WTC11 (cell line): ENCODE data around the gene CNN1.

ENCODE experiments used
- TEAD4 ChIP-seq: sonication (generic); formaldehyde crosslinking; IDR thresholded peaks from 2 replicates; pipeline ENCODE4 v1.8.0; 2022; ENCODE audit warnings: mild to moderate bottlenecking, missing genetic modification reagents
- ZNF425 ChIP-seq: fragments of 250-450 bp; sonication (Bioruptor Pico); conservative IDR thresholded peaks from 2 replicates; pipeline ENCODE4 v1.9.0; 2021; ENCODE audit warnings: mild to moderate bottlenecking
- TF ChIP-seq, protein P1 (sequence below): sonication (generic); formaldehyde crosslinking; IDR thresholded peaks from 2 replicates; pipeline ENCODE4 v1.8.1; 2023; ENCODE audit warnings: mild to moderate bottlenecking, moderate library complexity, missing genetic modification reagents
- TF ChIP-seq, protein P2 (sequence below): fragments of 200-600 bp; IDR thresholded peaks from 2 replicates; pipeline ENCODE4 v1.8.0; 2022; ENCODE audit warnings: antibody characterized with exemption
- TF ChIP-seq, protein P3 (sequence below): sonication (generic); formaldehyde crosslinking; IDR thresholded peaks from 2 replicates; pipeline ENCODE4 v1.8.0; 2022; ENCODE audit warnings: mild to moderate bottlenecking, missing genetic modification reagents

DNA sequence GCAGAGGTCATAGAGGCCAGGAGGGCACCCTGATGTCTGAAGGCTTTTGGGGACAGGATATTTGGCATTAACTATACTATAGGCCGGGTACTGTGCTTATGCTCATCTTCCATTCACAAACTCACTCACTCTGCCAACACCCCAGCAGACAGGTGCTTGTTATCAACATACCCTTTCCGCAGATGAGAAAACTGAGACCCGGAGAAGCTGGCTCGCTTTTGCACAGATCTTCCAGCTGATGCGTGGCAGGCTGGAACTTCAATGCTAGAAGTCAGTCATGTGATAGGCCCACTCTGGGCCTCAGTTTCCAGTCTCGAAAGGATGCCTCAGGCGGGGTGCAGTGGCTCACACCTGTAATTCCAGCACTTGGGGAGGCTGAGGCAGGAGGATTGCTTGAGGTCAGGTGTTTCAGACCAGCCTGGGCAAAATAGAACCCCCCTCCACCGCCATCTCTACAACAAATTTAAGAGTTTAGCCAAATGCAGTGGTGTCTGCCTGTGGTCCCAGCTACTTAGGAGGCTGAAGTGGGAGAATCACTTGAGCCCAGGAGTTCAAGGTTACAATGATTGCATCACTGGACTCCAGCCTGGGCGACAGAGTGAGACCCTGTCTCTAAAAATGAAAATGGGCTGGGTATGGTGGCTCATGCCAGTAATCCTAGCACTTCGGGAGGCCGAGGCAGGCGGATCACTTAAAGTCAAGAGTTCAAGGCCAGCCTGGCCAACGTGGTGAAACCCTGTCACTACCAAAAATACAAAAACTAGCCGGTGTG lies 9.5 kb downstream of the CNN1 start:
- TF ChIP-seq, protein P1, sequence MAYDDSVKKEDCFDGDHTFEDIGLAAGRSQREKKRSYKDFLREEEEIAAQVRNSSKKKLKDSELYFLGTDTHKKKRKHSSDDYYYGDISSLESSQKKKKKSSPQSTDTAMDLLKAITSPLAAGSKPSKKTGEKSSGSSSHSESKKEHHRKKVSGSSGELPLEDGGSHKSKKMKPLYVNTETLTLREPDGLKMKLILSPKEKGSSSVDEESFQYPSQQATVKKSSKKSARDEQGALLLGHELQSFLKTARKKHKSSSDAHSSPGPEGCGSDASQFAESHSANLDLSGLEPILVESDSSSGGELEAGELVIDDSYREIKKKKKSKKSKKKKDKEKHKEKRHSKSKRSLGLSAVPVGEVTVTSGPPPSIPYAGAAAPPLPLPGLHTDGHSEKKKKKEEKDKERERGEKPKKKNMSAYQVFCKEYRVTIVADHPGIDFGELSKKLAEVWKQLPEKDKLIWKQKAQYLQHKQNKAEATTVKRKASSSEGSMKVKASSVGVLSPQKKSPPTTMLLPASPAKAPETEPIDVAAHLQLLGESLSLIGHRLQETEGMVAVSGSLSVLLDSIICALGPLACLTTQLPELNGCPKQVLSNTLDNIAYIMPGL (CRISPR knock-in tag), result no peak
- TF ChIP-seq, protein P2, sequence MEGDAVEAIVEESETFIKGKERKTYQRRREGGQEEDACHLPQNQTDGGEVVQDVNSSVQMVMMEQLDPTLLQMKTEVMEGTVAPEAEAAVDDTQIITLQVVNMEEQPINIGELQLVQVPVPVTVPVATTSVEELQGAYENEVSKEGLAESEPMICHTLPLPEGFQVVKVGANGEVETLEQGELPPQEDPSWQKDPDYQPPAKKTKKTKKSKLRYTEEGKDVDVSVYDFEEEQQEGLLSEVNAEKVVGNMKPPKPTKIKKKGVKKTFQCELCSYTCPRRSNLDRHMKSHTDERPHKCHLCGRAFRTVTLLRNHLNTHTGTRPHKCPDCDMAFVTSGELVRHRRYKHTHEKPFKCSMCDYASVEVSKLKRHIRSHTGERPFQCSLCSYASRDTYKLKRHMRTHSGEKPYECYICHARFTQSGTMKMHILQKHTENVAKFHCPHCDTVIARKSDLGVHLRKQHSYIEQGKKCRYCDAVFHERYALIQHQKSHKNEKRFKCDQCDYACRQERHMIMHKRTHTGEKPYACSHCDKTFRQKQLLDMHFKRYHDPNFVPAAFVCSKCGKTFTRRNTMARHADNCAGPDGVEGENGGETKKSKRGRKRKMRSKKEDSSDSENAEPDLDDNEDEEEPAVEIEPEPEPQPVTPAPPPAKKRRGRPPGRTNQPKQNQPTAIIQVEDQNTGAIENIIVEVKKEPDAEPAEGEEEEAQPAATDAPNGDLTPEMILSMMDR, result no peak
- TF ChIP-seq ZNF425 (no peak), TEAD4 (CRISPR knock-in tag) (no peak)
- TF ChIP-seq, protein P3, sequence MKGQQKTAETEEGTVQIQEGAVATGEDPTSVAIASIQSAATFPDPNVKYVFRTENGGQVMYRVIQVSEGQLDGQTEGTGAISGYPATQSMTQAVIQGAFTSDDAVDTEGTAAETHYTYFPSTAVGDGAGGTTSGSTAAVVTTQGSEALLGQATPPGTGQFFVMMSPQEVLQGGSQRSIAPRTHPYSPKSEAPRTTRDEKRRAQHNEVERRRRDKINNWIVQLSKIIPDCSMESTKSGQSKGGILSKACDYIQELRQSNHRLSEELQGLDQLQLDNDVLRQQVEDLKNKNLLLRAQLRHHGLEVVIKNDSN (CRISPR knock-in tag), result no peak
